PC-3 (cell line): ENCODE results near the gene GAS2L1. TPM values are rescaled to one million over a fixed set of nuclear protein-coding genes. Genes with fewer than 3 reads are reported as not detected.
"Not testable (repeated sequence)": the region's sequence is repeated elsewhere in the genome, so short reads cannot be mapped to it uniquely, and the experiment has no call there.

Source experiments
- ATAC-seq: fragments of 200-7000 bp; cut with Tn5 transposase; 2 replicates; pipeline ENCODE4 v1.9.1; 2020; ENCODE audit warnings: mild to moderate bottlenecking, moderate library complexity
- BruUV-seq: library from RNA; stranded (reverse); fragments of 400-500 nt; replicated peaks from 2 replicates; lab custom pipeline; 2021; lab: Mats Ljungman, UMichigan
- CTCF ChIA-PET: fragments of 300-600 bp; sonication (Branson Sonifier 250); formaldehyde crosslinking; loops from one replicate; lab custom pipeline; 2022; ENCODE audit warnings: antibody characterized with exemption; lab: Charles Lee
- POLR2A ChIA-PET: fragments of 300-600 bp; sonication (Branson Sonifier 250); formaldehyde crosslinking; loops from one replicate; lab custom pipeline; 2022; ENCODE audit warnings: antibody characterized with exemption; ENCODE audit not compliant: unreplicated experiment; lab: Charles Lee
- DNase-seq: peaks from one replicate; pipeline ENCODE4 v3.0.0-alpha.2; 2015
- H2AFZ ChIP-seq: fragments of 300-600 bp; sonication (generic); 2 replicates; pipeline ENCODE4 v1.6.0; 2016; ENCODE audit warnings: antibody characterized with exemption, low read length
- H3F3A ChIP-seq: fragments of 300-600 bp; sonication (generic); one replicate; pipeline ENCODE4 v1.6.0; 2017; ENCODE audit warnings: antibody characterized with exemption, low read length, control low read depth, mild to moderate bottlenecking; ENCODE audit not compliant: unreplicated experiment
- H3K27ac ChIP-seq: fragments of 300-600 bp; sonication (generic); 2 replicates; pipeline ENCODE4 v1.5.1; 2016; ENCODE audit warnings: mild to moderate bottlenecking, low read length
- H3K27me3 ChIP-seq: fragments of 300-600 bp; sonication (generic); 2 replicates; pipeline ENCODE4 v1.6.1; 2016; ENCODE audit warnings: low read length, mixed read lengths
- H3K36me3 ChIP-seq: fragments of 300-600 bp; sonication (generic); 2 replicates; pipeline ENCODE4 v1.6.1; 2016; ENCODE audit warnings: low read depth, mixed run types, low read length, mixed read lengths
- H3K4me1 ChIP-seq: fragments of 300-600 bp; sonication (generic); 2 replicates; pipeline ENCODE4 v1.5.1; 2016; ENCODE audit warnings: low read length; ENCODE audit not compliant: insufficient read depth
- H3K4me2 ChIP-seq: fragments of 300-600 bp; sonication (generic); 2 replicates; pipeline ENCODE4 v1.6.0; 2016; ENCODE audit warnings: low read length
- H3K4me3 ChIP-seq: fragments of 300-600 bp; sonication (generic); 2 replicates; pipeline ENCODE4 v1.5.1; 2016; ENCODE audit warnings: mild to moderate bottlenecking, low read length, mixed read lengths
- H3K79me2 ChIP-seq: fragments of 300-600 bp; sonication (generic); 2 replicates; pipeline ENCODE4 v1.6.1; 2017; ENCODE audit warnings: low read length, mixed read lengths
- H3K9ac ChIP-seq: fragments of 300-600 bp; sonication (generic); 2 replicates; pipeline ENCODE4 v1.6.0; 2016; ENCODE audit warnings: mild to moderate bottlenecking, low read length
- H3K9me2 ChIP-seq: fragments of 300-600 bp; sonication (generic); replicated peaks from 2 replicates; pipeline ENCODE4 v1.6.1; 2016; ENCODE audit warnings: mixed run types, low read length, mixed read lengths
- H3K9me3 ChIP-seq: fragments of 300-600 bp; sonication (generic); 2 replicates; pipeline ENCODE4 v1.6.1; 2016; ENCODE audit warnings: low read length, mixed read lengths
- H4K20me1 ChIP-seq: fragments of 300-600 bp; sonication (generic); 2 replicates; pipeline ENCODE4 v1.6.1; 2016; ENCODE audit warnings: low read length, mixed read lengths
- EZH2 ChIP-seq: fragments of 300-600 bp; sonication (generic); IDR thresholded peaks from one replicate; pipeline ENCODE4 v1.6.1; 2017; ENCODE audit warnings: antibody characterized with exemption, mild to moderate bottlenecking, low read length; ENCODE audit not compliant: unreplicated experiment
- EZH2phosphoT487 ChIP-seq: fragments of 300-600 bp; sonication (generic); IDR thresholded peaks from 2 replicates; pipeline ENCODE4 v1.6.1; 2018; ENCODE audit warnings: mild to moderate bottlenecking, antibody characterized with exemption, low read length, borderline replicate concordance
- intact Hi-C: fragments of 100-400 bp; cut with micrococcal nuclease; formaldehyde crosslinking; loops from 2 replicates; pipeline ENCODE4 v1.9.0; 2023
- total RNA-seq: library from RNA; depleted of rRNA; stranded (reverse); fragments of >200 nt; gene quantifications from 2 replicates; pipeline ENCODE4 v1.2.3, GENCODE V29; 2014
- TF ChIP-seq, protein P1 (sequence below): fragments of 300-600 bp; sonication (generic); conservative IDR thresholded peaks from 2 replicates; pipeline ENCODE4 v1.5.1; 2017; ENCODE audit warnings: antibody characterized with exemption, low read depth, mild to moderate bottlenecking, low read length

GAS2L1 gene
- total RNA-seq, 1 experiment from 2014 or later, result 58.4 TPM

DNA sequence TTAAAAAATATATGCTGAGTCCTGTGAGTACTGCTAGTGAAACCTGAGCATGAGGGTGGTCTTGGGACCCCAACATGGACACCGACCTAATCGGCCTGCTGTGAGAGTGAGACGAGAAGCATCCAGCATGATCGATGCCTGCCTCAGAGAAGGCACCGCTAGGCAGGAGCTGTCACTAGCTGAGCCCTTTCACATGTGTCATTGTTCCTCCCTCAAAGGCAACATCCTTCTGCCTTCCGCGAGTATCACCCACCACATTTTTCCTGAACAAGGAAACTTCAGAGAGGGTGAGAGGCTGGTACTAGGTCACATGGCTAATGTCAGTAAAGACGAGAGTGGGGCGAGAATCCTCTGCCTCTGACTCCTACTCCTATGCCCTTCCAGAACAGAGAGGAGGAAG is 46.3 kb downstream of the GAS2L1 start:
- Histone ChIP-seq H3K27ac (no peak overlapping the region), H3K36me3 (peaks cover 17% of the 10 kb centered on the region), H3K9ac (no peak overlapping the region), H3K4me2 (no peak overlapping the region), H4K20me1 (no peaks in the 10 kb centered on the region), H3K9me3 (no peaks in the 10 kb centered on the region), H3K27me3 (no peaks in the 10 kb centered on the region), H3K4me1 (peaks cover 13% of the 10 kb centered on the region), H3K79me2 (no peaks in the 10 kb centered on the region), H3F3A (no peaks in the 10 kb centered on the region), H3K4me3 (no peak overlapping the region), H3K9me2 (no peaks in the 10 kb centered on the region), H2AFZ (no peak overlapping the region)
- ChIA-PET CTCF (interaction anchor here (0.7 kb wide), 1 partner anchor 202 kb away, joined by 3 read pairs; no protein-coding TSS in a partner anchor), POLR2A (no interaction called here)
- BruUV-seq, result no TSS peak
- no peak for ATAC-seq
- DNase-seq, result no peak
- intact Hi-C loops, result no loop called here
- TF ChIP-seq EZH2 (no peak), EZH2phosphoT487 (no peak)
- TF ChIP-seq, protein P1, sequence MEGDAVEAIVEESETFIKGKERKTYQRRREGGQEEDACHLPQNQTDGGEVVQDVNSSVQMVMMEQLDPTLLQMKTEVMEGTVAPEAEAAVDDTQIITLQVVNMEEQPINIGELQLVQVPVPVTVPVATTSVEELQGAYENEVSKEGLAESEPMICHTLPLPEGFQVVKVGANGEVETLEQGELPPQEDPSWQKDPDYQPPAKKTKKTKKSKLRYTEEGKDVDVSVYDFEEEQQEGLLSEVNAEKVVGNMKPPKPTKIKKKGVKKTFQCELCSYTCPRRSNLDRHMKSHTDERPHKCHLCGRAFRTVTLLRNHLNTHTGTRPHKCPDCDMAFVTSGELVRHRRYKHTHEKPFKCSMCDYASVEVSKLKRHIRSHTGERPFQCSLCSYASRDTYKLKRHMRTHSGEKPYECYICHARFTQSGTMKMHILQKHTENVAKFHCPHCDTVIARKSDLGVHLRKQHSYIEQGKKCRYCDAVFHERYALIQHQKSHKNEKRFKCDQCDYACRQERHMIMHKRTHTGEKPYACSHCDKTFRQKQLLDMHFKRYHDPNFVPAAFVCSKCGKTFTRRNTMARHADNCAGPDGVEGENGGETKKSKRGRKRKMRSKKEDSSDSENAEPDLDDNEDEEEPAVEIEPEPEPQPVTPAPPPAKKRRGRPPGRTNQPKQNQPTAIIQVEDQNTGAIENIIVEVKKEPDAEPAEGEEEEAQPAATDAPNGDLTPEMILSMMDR, result no peak

DNA sequence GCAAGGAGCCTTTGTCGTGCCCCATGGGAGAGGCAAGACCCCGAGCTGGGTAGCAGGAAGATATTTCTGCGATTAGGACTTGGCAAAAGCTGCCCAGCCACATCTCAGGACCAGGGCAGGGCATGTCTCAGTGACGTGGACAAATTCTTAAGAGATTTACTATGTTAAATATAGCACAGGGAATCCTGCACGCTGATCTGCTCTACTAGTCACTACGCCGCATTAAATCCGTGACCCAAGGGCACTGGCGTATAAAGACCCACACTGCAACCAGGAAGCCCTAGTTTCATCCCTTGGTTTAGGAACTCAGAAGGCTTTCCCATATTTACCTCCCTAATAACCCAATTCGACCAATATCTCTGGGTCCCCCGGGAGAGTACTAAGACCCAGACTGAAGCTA is 46.8 kb downstream of the GAS2L1 start:
- no peak overlapping the region for H3K4me3 ChIP-seq
- DNase-seq, result no peak
- H3K36me3 ChIP-seq, result peaks cover 13% of the 10 kb centered on the region
- no peak overlapping the region for H3K27ac ChIP-seq
- BruUV-seq, result no TSS peak
- no peaks in the 10 kb centered on the region for H3K79me2 ChIP-seq
- H4K20me1 ChIP-seq, result no peaks in the 10 kb centered on the region
- no peak overlapping the region for H2AFZ ChIP-seq
- H3K9ac ChIP-seq, result no peak overlapping the region
- intact Hi-C loops, result no loop called here
- no peaks in the 10 kb centered on the region for H3F3A ChIP-seq
- POLR2A ChIA-PET, result no interaction called here
- no peak overlapping the region for H3K4me2 ChIP-seq
- peaks cover 11% of the 10 kb centered on the region for H3K4me1 ChIP-seq
- ATAC-seq, result no peak
- no peak for TF ChIP-seq EZH2phosphoT487
- TF ChIP-seq, protein P1, result no peak
- TF ChIP-seq EZH2, result no peak
- H3K9me2 ChIP-seq, result no peaks in the 10 kb centered on the region
- no peaks in the 10 kb centered on the region for H3K27me3 ChIP-seq
- H3K9me3 ChIP-seq, result no peaks in the 10 kb centered on the region
- CTCF ChIA-PET, result interaction anchor here (0.7 kb wide), 1 partner anchor 201 kb away, joined by 3 read pairs; no protein-coding TSS in a partner anchor

DNA sequence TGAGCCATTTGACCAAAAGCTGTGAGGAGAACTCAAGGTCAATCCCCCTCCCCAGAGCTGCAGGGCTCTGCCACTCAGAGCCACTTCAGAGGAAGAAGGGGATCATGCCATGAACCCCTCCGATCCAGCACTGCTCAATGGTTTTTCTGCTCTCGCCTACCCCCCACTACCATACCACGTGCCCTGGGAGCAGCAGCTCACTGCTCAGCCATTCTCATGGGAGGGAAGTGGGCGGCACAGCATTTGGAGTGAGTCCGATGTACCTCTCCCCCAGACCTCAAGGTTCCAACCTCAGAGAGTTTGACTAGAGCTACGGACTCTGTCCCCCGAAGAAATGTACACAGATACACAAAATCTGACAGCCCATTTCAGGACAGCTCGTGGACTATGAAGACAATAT is 47.4 kb downstream of the GAS2L1 start:
- ChIA-PET CTCF (no interaction called here), POLR2A (no interaction called here)
- intact Hi-C loops, result no loop called here
- no TSS peak for BruUV-seq
- ATAC-seq, result no peak
- H3K9ac ChIP-seq, result no peak overlapping the region
- H3K4me1 ChIP-seq, result peaks cover 5% of the 10 kb centered on the region
- DNase-seq, result no peak
- no peaks in the 10 kb centered on the region for H3F3A ChIP-seq
- no peaks in the 10 kb centered on the region for H4K20me1 ChIP-seq
- H3K36me3 ChIP-seq, result peaks cover 15% of the 10 kb centered on the region
- no peaks in the 10 kb centered on the region for H3K79me2 ChIP-seq
- TF ChIP-seq, protein P1, result no peak
- H3K4me3 ChIP-seq, result no peak overlapping the region
- H3K9me2 ChIP-seq, result no peaks in the 10 kb centered on the region
- H2AFZ ChIP-seq, result no peak overlapping the region
- H3K27me3 ChIP-seq, result no peaks in the 10 kb centered on the region
- no peaks in the 10 kb centered on the region for H3K9me3 ChIP-seq
- H3K27ac ChIP-seq, result no peak overlapping the region
- H3K4me2 ChIP-seq, result no peak overlapping the region

DNA sequence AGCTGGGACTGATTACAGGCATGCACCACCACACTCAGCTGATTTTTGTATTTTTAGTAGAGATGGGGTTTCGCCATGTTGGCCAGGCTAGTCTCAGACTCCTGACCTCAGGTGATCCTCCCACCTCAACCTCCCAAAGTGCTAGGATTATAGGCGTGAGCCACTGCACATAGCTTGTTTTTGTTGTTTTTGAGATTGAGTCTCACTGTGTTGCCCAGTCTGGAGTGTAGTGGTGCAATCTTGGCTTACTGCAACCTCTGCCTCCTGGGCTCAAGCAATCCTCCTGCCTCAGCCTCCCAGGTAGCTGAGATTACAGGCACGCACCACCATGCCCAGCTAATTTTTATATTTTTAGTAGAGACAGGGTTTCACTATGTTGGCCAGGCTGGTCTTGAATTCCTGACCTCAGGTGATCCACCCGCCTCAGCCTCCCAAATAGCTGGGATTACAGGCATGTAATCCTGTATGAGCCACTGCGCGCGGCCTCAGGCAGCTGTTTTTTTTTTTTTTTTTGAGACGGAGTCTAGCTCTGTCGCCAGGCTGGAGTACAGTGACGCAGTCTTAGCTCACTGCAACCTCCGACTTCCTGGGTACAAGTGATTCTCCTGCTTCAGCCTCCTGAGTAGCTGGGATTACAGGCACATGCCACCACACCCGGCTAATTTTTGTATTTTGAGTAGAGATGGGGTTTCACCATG is 50.9 kb downstream of the GAS2L1 start:
- H3K4me2 ChIP-seq, DNase-seq, POLR2A ChIA-PET, intact Hi-C loops, H3K27me3 ChIP-seq, H3K9ac ChIP-seq, H3K79me2 ChIP-seq, H3K4me3 ChIP-seq, H3K9me2 ChIP-seq, ATAC-seq, H3K9me3 ChIP-seq, H4K20me1 ChIP-seq, BruUV-seq, H3F3A ChIP-seq, H3K27ac ChIP-seq, H2AFZ ChIP-seq, H3K4me1 ChIP-seq: not testable (repeated sequence)
- CTCF ChIA-PET, result interaction anchor here (0.6 kb wide), 1 partner anchor 55 kb away, joined by 5 read pairs; no protein-coding TSS in a partner anchor
- peaks cover 12% of the 10 kb centered on the region for H3K36me3 ChIP-seq
